ENCODE data around the gene LCN12. TPM values are rescaled to one million over a fixed set of nuclear protein-coding genes. Genes with fewer than 3 reads are reported as not detected.
A peak's percentile ranks its signal among the peaks of the same experiment; 100 is the strongest.

The LCN12 gene
- polyA plus RNA-seq, 5 donors: 9.1 to 25.3 (median 21.1) TPM

- no peak for DNase-seq
Measured at GRCh38 chr9:136926154-136926704, 25.8 kb upstream of the LCN12 start.

- DNase-seq: no peak
Measured at GRCh38 chr9:136926749-136927148, 25.3 kb upstream of the LCN12 start.

GRCh38 chr9:136927343-136928271 lies 24.5 kb upstream of the LCN12 start:
- no peak for DNase-seq

GRCh38 chr9:136928591-136928990 lies 23.5 kb upstream of the LCN12 start:
- DNase-seq: no peak

GRCh38 chr9:136930014-136930413 lies 22.1 kb upstream of the LCN12 start:
- DNase-seq: no peak

- DNase-seq: no peak
Measured at GRCh38 chr9:136931611-136932130, 20.4 kb upstream of the LCN12 start.

DNA sequence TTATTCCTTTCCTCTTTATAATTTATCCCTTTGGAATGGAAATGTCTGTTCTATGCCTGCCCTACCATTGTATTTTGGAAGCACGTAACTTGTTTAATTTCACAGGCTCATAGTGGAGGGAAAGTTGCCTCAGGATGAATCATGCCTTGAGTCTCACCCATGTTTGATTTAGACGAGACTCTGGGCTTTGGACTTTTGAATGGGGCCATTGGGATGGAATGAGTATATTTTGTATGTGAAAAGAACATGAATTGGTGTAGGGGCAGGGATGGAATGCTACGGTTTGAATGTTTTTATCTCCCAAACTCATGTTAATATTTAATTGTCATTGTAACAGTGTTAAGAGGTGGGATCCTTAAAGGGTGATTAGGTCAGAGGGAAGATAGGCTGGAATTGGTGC lies 17.8 kb upstream of the LCN12 start:
- no peak for DNase-seq

- no peak for DNase-seq
Measured at GRCh38 chr9:136935651-136936050, 16.4 kb upstream of the LCN12 start.

DNA sequence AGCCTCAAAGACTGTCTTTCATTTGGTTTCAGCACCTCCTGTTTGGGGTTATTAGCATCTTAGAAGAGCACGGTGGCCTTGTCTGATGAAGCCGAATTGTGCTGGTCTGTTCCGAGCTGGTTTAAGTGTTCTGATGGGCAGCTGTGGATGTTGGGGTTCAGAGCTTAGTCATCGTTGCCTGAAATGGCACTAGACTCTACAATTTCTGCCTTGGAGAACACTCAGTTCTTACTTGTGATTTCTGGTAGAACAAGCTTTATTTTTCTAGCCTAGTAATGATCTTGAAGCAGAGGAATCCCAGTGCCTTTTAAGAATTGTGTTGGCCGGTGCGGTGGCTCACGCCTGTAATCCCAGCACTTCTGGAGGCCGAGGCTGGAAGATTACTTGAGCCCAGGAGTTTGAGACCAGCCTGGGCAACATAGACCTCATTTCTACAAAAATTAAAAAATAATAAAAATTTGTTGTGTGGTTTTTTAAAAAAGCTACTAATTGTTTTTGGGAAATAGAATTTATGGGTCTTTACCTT lies 15.4 kb upstream of the LCN12 start:
- no peak for DNase-seq

DNA sequence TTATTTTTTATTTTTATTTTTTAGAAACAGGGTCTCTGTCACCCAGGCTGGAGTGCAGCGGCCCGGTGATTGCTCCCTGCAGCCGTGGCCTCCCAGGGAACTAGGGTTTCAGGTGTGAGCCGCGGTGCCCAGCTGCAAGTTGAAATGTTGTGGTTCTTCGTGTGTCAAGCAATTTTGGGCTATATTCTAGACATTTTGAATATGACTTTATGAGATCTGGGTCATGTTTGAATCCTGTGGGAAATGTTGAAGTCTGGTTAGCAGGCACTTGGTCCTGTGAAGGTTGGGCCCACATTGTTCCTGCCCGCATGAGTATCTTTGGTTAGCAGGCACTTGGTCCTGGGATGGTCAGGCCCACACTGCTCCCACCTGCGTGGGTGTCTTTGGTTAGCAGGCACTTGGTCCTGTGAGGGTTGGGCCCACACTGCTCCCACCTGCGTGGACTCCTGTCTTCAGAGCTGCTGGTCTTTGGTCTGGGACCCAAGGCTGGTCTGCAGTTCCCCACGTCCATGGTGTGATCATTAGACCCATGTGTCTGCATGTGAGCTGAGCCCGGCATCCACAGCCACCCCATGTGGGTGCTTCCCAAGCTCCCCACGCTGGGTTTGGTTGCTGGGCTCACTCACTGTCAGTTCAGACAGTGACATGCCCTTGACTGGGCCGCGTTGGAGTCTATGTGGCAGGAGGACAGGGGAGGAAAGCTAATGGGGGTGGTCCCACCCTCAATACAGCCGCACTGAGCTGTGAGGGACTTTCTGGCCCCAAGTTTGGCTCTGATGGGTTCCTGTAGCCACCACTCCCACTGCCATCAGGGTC lies 14.7 kb upstream of the LCN12 start:
- no peak for DNase-seq

DNA sequence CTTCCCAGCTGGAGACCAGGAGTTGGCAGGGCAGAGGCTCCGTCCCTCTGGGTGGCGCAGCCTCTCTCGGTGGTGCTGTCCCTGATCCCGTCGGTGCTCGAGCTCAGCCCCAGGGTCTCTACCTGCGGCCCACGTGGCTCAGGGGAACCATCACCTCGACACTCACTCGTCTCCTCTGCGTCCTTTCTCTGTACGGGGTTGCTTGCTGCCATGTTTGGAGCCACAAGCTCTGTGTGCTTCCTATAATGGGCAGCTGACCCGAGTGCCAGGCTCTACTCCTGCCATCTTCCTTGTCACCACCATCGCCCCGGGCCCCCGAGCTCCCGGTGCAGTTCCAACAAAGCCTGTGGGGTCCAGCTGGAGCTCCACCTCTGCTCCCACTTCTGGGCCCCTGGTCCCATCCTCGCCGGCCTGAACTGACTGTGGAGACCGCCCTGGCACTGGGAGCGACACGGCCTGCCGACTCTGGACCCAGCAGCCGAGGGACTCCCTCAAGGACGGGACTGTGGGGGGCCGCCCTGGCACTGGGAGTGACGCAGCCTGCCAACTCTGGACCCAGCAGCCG lies 12.6 kb upstream of the LCN12 start:
- DNase-seq: no peak

- no peak for DNase-seq
Measured at GRCh38 chr9:136939996-136940525, 12.0 kb upstream of the LCN12 start.

DNA sequence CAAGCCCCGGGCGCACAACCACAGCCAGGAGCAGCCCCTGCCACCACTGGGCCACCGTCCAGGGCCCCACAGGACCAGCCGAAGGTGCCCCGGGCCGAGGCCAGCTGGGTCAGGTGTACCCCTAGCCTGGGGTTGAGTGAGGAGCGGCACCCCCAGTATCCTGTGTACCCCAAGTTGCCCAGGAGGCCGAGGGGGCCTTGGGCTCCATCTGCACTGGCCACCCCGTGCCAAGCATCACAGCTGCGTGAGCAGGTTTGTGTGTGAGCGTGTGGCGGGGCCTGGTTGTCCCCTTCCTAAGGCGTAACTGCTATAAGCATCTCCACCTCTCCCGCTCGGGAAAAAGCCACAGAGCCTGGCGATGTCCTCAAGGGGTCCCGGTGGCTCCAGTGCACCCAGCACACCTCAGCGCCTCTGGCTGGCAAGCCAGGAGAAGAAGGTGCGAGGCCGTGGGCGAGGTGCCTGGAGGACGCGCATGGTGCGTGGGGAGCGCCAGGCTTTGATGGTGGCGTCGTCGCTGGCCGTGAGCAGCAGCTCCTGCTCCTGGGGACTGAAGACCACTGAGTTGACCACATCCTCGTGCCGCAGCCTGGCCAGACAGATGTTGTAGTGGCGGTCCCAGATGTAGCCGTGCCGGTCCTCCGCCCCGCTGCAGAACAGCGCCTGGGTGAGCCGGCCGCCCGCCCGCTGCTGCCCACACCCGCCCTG lies 11.4 kb upstream of the LCN12 start:
- DNase-seq: no peak

DNA sequence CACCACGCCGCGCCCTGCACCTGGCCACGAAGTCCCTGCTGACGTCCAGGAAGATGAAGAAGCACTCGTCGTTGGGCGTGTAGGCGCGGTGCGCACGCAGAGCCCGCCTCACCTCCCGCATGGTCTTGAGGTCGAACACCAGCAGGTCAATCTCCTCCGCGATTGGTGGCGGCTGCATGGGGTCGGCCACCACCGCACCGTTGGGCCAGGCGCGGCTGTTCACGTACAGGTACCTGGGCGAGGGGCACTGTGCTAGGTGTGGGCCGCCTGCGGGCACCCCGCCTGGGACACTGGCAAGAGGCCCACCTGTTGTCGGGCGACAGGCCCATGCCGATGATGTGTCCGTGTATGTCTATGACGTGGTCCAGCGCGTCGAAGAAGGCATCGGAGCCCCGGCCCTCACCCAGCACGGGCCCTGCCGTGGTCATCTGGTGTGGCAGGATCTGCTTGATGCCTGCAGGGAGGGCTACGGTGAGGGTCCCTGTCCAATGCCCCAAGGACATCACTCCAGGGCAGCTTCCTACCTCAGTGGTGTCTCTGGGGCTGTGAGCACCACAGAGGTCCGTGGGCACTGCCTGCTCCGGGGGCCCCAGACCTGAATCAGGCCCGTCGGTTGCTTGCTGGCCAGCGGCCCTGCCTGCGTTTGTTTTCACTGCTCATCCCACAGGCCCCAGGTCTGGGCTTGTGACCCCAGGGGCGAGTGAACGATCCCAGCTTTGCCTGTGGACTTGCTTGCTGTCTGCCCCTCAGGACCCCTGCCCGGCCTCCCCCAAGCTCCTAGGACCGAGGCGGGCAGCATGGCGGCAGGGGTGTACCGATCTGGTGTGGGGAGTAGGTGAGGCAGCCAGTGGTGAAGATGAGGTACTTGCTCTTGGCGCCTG lies 10.6 kb upstream of the LCN12 start:
- DNase-seq: no peak

DNA sequence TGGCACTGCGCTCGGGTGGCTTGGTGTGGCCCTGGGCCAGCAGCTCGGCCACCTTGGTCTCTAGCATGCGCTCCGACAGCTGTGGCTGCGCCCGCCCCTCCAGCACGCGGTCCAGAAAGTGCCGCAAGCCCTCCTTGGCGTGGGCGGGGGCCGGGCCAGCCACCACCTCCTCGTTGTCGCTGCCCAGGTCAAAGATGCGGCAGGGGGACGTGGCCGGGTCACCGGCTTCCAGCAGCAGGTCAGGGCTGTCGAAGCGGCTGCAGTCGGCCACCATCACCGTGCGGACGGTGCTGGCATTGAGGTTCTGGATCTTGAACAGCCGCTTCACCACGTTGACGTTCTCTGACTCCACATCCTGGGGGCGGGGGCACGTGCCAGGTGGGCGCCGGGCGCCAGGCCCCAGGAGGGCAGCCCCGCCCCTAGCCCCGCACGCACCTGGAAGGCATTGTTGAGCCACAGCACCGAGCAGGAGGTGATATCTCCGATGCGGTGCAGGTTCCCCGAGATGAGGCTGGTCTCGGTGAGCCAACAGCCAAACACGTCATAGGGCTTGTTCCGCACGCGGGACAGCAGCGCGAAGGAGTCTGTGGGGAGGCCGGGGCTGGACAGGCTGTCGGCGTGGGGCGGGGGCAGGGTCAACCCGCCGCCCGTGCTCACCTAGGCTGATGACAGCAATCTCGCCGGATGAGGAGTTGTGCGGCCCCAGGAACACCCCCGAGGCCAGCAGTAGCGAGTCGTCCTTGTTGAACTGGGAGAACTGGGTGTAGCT lies 9.8 kb upstream of the LCN12 start:
- DNase-seq: no peak

DNA sequence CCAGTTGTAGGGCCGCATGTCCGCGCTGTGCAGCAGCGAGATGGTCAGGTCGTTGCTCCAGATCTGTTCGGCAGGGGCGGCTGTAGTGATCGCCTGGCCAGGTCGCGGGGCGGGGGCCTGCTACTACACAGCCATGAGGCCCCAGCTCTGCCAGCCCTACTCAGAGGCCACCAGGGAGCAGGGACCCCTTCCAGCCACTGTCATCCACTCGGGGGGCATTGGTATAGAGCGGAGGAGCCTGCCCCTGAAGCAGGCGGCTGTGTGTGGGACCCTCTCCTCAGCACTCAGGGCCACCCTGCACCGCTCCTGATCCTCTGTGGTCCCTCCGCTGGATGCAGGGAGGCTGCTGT lies 9.2 kb upstream of the LCN12 start:
- DNase-seq: no peak

- DNase-seq: no peak
Measured at GRCh38 chr9:136943291-136944211, 8.5 kb upstream of the LCN12 start.

DNA sequence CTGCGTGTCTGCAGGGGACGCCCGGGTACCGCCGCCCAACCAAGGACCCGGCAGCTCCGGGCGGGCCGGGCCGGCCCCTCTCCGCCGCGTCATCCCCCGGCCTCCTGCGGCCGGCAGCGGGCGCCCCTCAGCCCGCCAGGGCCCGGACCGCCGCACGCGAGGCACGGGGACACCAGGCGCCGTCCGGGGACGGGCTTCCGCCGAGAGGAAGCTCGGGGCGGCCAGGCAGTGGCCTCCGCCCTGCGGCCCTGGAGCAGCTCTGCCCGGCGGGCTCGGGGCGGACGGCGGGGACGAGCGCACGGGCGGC lies 7.9 kb upstream of the LCN12 start:
- DNase-seq: peak in 1 of 2 donors; percentile 33
